ENCODE results near the gene DEPDC5. TPM values are rescaled to one million over a fixed set of nuclear protein-coding genes. Genes with fewer than 3 reads are reported as not detected.

Gene DEPDC5
- total and polyA plus RNA-seq, 2 of the 8 experiments (the other 6 are each of a cell fraction or from before 2014, with no cell fraction given) = 18.3 to 26.5 TPM

- no peak overlapping the region for H3K18ac ChIP-seq (ENCODE audit: extremely low read depth, low read length)
- H3K56ac ChIP-seq (replicated peaks; ENCODE audit: insufficient read length, low read depth, low read length) = no peak overlapping the region
- no peaks in the 10 kb centered on the region for H3K27me3 ChIP-seq (replicated peaks in 1 of 4; ENCODE audit: control insufficient read depth in 3 of 4, extremely low read depth in 1 of 4, insufficient read depth in 3 of 4, low read length in 3 of 4)
- no peak overlapping the region for H3K4me3 ChIP-seq (ENCODE audit: extremely low read depth in 1 of 4, insufficient read depth in 2 of 4, low read depth in 3 of 4, low read length in 4 of 4)
- no peaks in the 10 kb centered on the region for H4K20me1 ChIP-seq (replicated peaks in 1 of 2; ENCODE audit: control insufficient read depth in 1 of 2, insufficient read depth in 2 of 2, low read length in 2 of 2)
- DNase-seq (ENCODE audit: low read depth in 1 of 2, low spot score in 2 of 2) = peak in 1 of 2 experiments; percentile 53
- TF ChIP-seq CHD1 (IDR thresholded peaks at IDR 0.05; ENCODE audit: low read depth, low read length) = no peak
- peak; percentile 84 for TF ChIP-seq RFX5 (IDR thresholded peaks at IDR 0.05; ENCODE audit: borderline replicate concordance, low read depth, low read length)
- no peak overlapping the region for H3K4ac ChIP-seq (replicated peaks; ENCODE audit: insufficient read length, low read depth, low read length)
- H3K79me2 ChIP-seq (ENCODE audit: control insufficient read depth in 1 of 2, insufficient read depth in 2 of 2, low read length in 2 of 2) = no peaks in the 10 kb centered on the region
- no peak overlapping the region for H2BK15ac ChIP-seq (ENCODE audit: low read length)
- H4K91ac ChIP-seq (replicated peaks; ENCODE audit: insufficient read length, low read length) = no peak overlapping the region
- peak; percentile 80 for FAIRE-seq
- ChIA-PET CTCF (ENCODE audit: partially characterized antibody) (interaction anchor here (0.7 to 1.4 kb wide), 4 partner anchors 9 to 272 kb away, joined by 3 to 9 read pairs (median 4); partner anchors contain the start of gene YWHAH), POLR2A (ENCODE audit: partially characterized antibody) (interaction anchor here (1.0 to 1.3 kb wide), 3 partner anchors 11 to 19 kb away, joined by 3 to 5 read pairs (median 4); no protein-coding TSS in a partner anchor)
- no peak overlapping the region for H4K5ac ChIP-seq (ENCODE audit: insufficient read length, low read depth, low read length)
- no peak overlapping the region for H2BK12ac ChIP-seq (ENCODE audit: low read depth, low read length)
- H3K9me3 ChIP-seq (ENCODE audit: insufficient read depth in 2 of 2, low read depth in 1 of 2, low read length in 1 of 2) = no peaks in the 10 kb centered on the region
- H3K14ac ChIP-seq (ENCODE audit: insufficient read length) = no peak overlapping the region
- no peak overlapping the region for H2BK20ac ChIP-seq (ENCODE audit: low read length)
- no peaks in the 10 kb centered on the region for H3K36me3 ChIP-seq (ENCODE audit: control insufficient read depth in 2 of 4, insufficient read depth in 4 of 4, low read length in 3 of 4)
- no peak overlapping the region for H3K4me2 ChIP-seq (ENCODE audit: insufficient read depth in 1 of 2, low read depth in 2 of 2, low read length in 2 of 2)
- H3K23me2 ChIP-seq (ENCODE audit: low read depth, low read length) = peaks cover 5% of the 10 kb centered on the region; the same call in 1 of the 2 replicates
- peaks cover 0 to 2% (median 0%) of the 10 kb centered on the region in 4 experiments; a peak in 1 of 7 replicates for H3K4me1 ChIP-seq (replicated peaks in 1 of 4; ENCODE audit: control insufficient read depth in 3 of 4, insufficient read depth in 4 of 4, low read length in 3 of 4)
- no peak overlapping the region for H2AFZ ChIP-seq (ENCODE audit: low read length)
- no peak overlapping the region for H2BK120ac ChIP-seq (replicated peaks; ENCODE audit: low read depth, low read length)
- H3K23ac ChIP-seq (ENCODE audit: insufficient read length) = no peak overlapping the region
- no peaks in the 10 kb centered on the region for H3K79me1 ChIP-seq (ENCODE audit: low read depth, low read length)
- H2BK5ac ChIP-seq (ENCODE audit: low read depth, low read length) = no peak overlapping the region
- H4K8ac ChIP-seq (ENCODE audit: extremely low read depth, insufficient read depth, low read length) = no peak overlapping the region; the same call in 1 of the 2 replicates
- no peak overlapping the region for H3K9ac ChIP-seq (replicated peaks in 1 of 4; ENCODE audit: extremely low read depth in 1 of 4, low read depth in 3 of 4, low read length in 3 of 4)
- no peak overlapping the region for H2AK5ac ChIP-seq (ENCODE audit: low read depth, low read length)
- H3K27ac ChIP-seq (ENCODE audit: low read depth, low read length) = no peak overlapping the region
Measured at GRCh38 chr22:31926969-31927368, 173.2 kb downstream of the DEPDC5 start.
